Liver (tissue), 9 donors: ENCODE results near the gene ASB12. TPM values are rescaled to one million over a fixed set of nuclear protein-coding genes. Genes with fewer than 3 reads are reported as not detected.

Source experiments
- DNase-seq: peaks from one replicate; pipeline ENCODE4 v3.0.0-alpha.2; 2017; ENCODE audit warnings: low spot score
- H3K27ac ChIP-seq, 2 donors: one replicate each; pipeline ENCODE4 v1.7.0; 2013; ENCODE audit warnings: inconsistent platforms in 2 of 2, low read length in 2 of 2, control low read depth in 1 of 2, low read depth in 1 of 2, mild to moderate bottlenecking in 1 of 2
- H3K27me3 ChIP-seq, 4 donors: one replicate each; pipeline versions ENCODE4 v1.6.1 to v1.7.0; 2013; ENCODE audit warnings: low read length in 3 of 4, inconsistent platforms in 1 of 4, mild to moderate bottlenecking in 1 of 4, moderate library complexity in 1 of 4; ENCODE audit not compliant: control insufficient read depth in 4 of 4, insufficient read depth in 4 of 4
- H3K36me3 ChIP-seq, 4 donors: one replicate each; pipeline versions ENCODE4 v1.6.1 to v1.7.0; 2013; ENCODE audit warnings: low read length in 3 of 4, mild to moderate bottlenecking in 3 of 4, low read depth in 1 of 4, moderate library complexity in 1 of 4; ENCODE audit not compliant: control insufficient read depth in 4 of 4, insufficient read depth in 3 of 4
- H3K4me1 ChIP-seq, 4 donors: one replicate each; pipeline versions ENCODE4 v1.6.1 to v1.7.0; 2013; ENCODE audit warnings: low read length in 3 of 4, mild to moderate bottlenecking in 3 of 4, moderate library complexity in 1 of 4; ENCODE audit not compliant: control insufficient read depth in 4 of 4, insufficient read depth in 4 of 4
- H3K4me3 ChIP-seq, 3 donors: one replicate each; pipeline versions ENCODE4 v1.6.1 to v1.7.0; 2013; ENCODE audit warnings: low read length in 3 of 3, control low read depth in 1 of 3, low read depth in 1 of 3, mild to moderate bottlenecking in 1 of 3
- H3K9ac ChIP-seq, 2 donors: one replicate each; pipeline ENCODE4 v1.7.0; 2013; ENCODE audit warnings: low read length in 2 of 2, mild to moderate bottlenecking in 2 of 2, moderate library complexity in 2 of 2, control low read depth in 1 of 2, low read depth in 1 of 2
- H3K9me3 ChIP-seq, 4 donors: one replicate each; pipeline versions ENCODE4 v1.6.1 to v1.7.0; 2013; ENCODE audit warnings: low read length in 3 of 4; ENCODE audit not compliant: control insufficient read depth in 4 of 4
- EGR1 ChIP-seq, 2 donors: IDR thresholded peaks; 2 replicates each; pipeline ENCODE4 v1.6.1; 2016 to 2018; ENCODE audit warnings: antibody characterized with exemption in 2 of 2, low read depth in 2 of 2
- FOXA1 ChIP-seq: IDR thresholded peaks from 2 replicates; pipeline ENCODE4 v1.6.1; 2016; ENCODE audit warnings: antibody characterized with exemption
- FOXA2 ChIP-seq: IDR thresholded peaks from 2 replicates; pipeline ENCODE4 v1.6.1; 2016; ENCODE audit warnings: antibody characterized with exemption
- GABPA ChIP-seq, 2 donors: IDR thresholded peaks in 1 of 2; conservative IDR thresholded peaks in 1 of 2; 2 replicates each; pipeline ENCODE4 v1.6.1; 2016; ENCODE audit warnings: antibody characterized with exemption in 2 of 2, mild to moderate bottlenecking in 1 of 2, moderate library complexity in 1 of 2
- HNF4A ChIP-seq, 2 donors: conservative IDR thresholded peaks; 2 replicates each; pipeline ENCODE4 v1.6.1; 2016; ENCODE audit warnings: antibody characterized with exemption in 2 of 2, mild to moderate bottlenecking in 2 of 2
- HNF4G ChIP-seq: IDR thresholded peaks from 2 replicates; pipeline ENCODE4 v1.6.1; 2016; ENCODE audit warnings: antibody characterized with exemption
- JUND ChIP-seq, 2 donors: IDR thresholded peaks; 2 replicates each; pipeline ENCODE4 v1.6.1; 2016; ENCODE audit warnings: antibody characterized with exemption in 2 of 2
- NR2F2 ChIP-seq: IDR thresholded peaks from 2 replicates; pipeline ENCODE4 v1.6.1; 2016; ENCODE audit warnings: antibody characterized with exemption
- RAD21 ChIP-seq, 2 donors: IDR thresholded peaks; 2 replicates each; pipeline ENCODE4 v1.6.1; 2016; ENCODE audit warnings: antibody characterized with exemption in 2 of 2, mild to moderate bottlenecking in 2 of 2
- RXRA ChIP-seq, 2 donors: IDR thresholded peaks; 2 replicates each; pipeline ENCODE4 v1.6.1; 2017 to 2018; ENCODE audit warnings: antibody characterized with exemption in 2 of 2, mild to moderate bottlenecking in 1 of 2
- SP1 ChIP-seq: IDR thresholded peaks from 2 replicates; pipeline ENCODE4 v1.6.1; 2018; ENCODE audit warnings: antibody characterized with exemption, mild to moderate bottlenecking
- TAF1 ChIP-seq: conservative IDR thresholded peaks from 2 replicates; pipeline ENCODE4 v1.6.1; 2016; ENCODE audit warnings: antibody characterized with exemption, mild to moderate bottlenecking
- YY1 ChIP-seq: IDR thresholded peaks from 2 replicates; pipeline ENCODE4 v1.6.1; 2016; ENCODE audit warnings: antibody characterized with exemption, mild to moderate bottlenecking
- WGBS: extraction: QIAGEN DNeasy Blood & Tissue Kit; methylation state at CpG from one replicate; pipeline ENCODE4 v1.1.7; 2013; 5-methylcytosine and 5-hydroxymethylcytosine counted together
- polyA plus RNA-seq, 2 donors: library from polyadenylated mRNA; stranded (reverse) in 1 of 2; unstranded in 1 of 2; fragments of 200-250 nt in 1 of 2; fragments of >200 nt in 1 of 2; fragmentation: Nextera tagmentation in 1 of 2; extraction: Ambion mirVana in 1 of 2; gene quantifications; one replicate each; pipeline versions ENCODE4 v1.2.1 to v1.2.3, GENCODE V29; 2013 to 2015
- total RNA-seq, 2 donors: library from RNA; depleted of rRNA; stranded (reverse); fragments of >200 nt; gene quantifications; one replicate each; pipeline ENCODE4 v1.2.3, GENCODE V29; 2014
- TF ChIP-seq, protein P1 (sequence below): IDR thresholded peaks from 2 replicates; pipeline ENCODE4 v1.6.1; 2016; ENCODE audit warnings: antibody characterized with exemption
- TF ChIP-seq, protein P2 (sequence below): IDR thresholded peaks from 2 replicates; pipeline ENCODE4 v1.6.1; 2016; ENCODE audit warnings: antibody characterized with exemption, mild to moderate bottlenecking
- TF ChIP-seq, protein P3 (sequence below): IDR thresholded peaks from 2 replicates; pipeline ENCODE4 v1.6.1; 2016; ENCODE audit warnings: antibody characterized with exemption
- TF ChIP-seq, protein P4 (sequence below): IDR thresholded peaks from 2 replicates; pipeline ENCODE4 v1.6.1; 2016; ENCODE audit warnings: antibody characterized with exemption
- TF ChIP-seq, protein P5 (sequence below): fragments of 150-350 bp; IDR thresholded peaks from 2 replicates; pipeline ENCODE4 v1.5.1; 2017; ENCODE audit warnings: improper control_type of control experiment, low read depth, low read length; ENCODE audit not compliant: missing input control
- donor health status: healthy.
- donor health status: healthy.
- donor health status: healthy.
- donor health status: healthy.
- donor health status: healthy.

ASB12 gene
- total and polyA plus RNA-seq, 4 donors, result 0.03 TPM; not detected in 3

DNA sequence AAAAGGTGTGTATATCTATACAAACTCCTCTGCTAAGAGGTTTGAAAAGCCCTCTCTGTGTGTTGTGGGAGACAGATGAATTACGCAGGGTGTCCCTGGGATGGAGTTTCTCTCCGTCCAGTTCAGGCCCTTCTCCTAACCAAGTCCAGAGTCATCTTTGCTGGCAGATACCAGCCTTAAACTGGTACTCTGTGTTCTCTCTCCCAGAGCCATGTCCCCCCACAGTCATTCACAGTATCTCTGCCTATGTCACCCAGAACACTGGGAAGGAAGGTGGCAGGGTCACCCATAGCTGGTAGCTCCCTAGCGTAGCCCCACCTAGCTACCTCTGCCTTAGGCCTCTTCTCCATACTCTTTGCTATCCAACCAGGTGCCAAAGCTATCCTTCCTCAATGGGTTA, 33.8 kb downstream of the ASB12 start:
- no peak overlapping the region for H3K27ac ChIP-seq
- H3K27me3 ChIP-seq, result no peaks in the 10 kb centered on the region
- TF ChIP-seq, protein P1, sequence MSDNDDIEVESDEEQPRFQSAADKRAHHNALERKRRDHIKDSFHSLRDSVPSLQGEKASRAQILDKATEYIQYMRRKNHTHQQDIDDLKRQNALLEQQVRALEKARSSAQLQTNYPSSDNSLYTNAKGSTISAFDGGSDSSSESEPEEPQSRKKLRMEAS, result no peak
- no peak for TF ChIP-seq FOXA2
- TF ChIP-seq, protein P2, sequence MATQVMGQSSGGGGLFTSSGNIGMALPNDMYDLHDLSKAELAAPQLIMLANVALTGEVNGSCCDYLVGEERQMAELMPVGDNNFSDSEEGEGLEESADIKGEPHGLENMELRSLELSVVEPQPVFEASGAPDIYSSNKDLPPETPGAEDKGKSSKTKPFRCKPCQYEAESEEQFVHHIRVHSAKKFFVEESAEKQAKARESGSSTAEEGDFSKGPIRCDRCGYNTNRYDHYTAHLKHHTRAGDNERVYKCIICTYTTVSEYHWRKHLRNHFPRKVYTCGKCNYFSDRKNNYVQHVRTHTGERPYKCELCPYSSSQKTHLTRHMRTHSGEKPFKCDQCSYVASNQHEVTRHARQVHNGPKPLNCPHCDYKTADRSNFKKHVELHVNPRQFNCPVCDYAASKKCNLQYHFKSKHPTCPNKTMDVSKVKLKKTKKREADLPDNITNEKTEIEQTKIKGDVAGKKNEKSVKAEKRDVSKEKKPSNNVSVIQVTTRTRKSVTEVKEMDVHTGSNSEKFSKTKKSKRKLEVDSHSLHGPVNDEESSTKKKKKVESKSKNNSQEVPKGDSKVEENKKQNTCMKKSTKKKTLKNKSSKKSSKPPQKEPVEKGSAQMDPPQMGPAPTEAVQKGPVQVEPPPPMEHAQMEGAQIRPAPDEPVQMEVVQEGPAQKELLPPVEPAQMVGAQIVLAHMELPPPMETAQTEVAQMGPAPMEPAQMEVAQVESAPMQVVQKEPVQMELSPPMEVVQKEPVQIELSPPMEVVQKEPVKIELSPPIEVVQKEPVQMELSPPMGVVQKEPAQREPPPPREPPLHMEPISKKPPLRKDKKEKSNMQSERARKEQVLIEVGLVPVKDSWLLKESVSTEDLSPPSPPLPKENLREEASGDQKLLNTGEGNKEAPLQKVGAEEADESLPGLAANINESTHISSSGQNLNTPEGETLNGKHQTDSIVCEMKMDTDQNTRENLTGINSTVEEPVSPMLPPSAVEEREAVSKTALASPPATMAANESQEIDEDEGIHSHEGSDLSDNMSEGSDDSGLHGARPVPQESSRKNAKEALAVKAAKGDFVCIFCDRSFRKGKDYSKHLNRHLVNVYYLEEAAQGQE, result no peak
- TF ChIP-seq YY1, result no peak
- TF ChIP-seq TAF1, result no peak
- TF ChIP-seq RAD21 (IDR thresholded peaks at IDR 0.05), result no peak
- no peak for TF ChIP-seq HNF4G
- TF ChIP-seq, protein P3, sequence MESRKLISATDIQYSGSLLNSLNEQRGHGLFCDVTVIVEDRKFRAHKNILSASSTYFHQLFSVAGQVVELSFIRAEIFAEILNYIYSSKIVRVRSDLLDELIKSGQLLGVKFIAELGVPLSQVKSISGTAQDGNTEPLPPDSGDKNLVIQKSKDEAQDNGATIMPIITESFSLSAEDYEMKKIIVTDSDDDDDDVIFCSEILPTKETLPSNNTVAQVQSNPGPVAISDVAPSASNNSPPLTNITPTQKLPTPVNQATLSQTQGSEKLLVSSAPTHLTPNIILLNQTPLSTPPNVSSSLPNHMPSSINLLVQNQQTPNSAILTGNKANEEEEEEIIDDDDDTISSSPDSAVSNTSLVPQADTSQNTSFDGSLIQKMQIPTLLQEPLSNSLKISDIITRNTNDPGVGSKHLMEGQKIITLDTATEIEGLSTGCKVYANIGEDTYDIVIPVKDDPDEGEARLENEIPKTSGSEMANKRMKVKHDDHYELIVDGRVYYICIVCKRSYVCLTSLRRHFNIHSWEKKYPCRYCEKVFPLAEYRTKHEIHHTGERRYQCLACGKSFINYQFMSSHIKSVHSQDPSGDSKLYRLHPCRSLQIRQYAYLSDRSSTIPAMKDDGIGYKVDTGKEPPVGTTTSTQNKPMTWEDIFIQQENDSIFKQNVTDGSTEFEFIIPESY, result no peak
- no peak for TF ChIP-seq EGR1 (IDR thresholded peaks at IDR 0.05; ENCODE audit: low read depth in 2 of 2)
- TF ChIP-seq, protein P4, sequence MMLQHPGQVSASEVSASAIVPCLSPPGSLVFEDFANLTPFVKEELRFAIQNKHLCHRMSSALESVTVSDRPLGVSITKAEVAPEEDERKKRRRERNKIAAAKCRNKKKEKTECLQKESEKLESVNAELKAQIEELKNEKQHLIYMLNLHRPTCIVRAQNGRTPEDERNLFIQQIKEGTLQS, result no peak
- no peak for TF ChIP-seq RXRA (IDR thresholded peaks at IDR 0.05)
- TF ChIP-seq FOXA1, result no peak
- TF ChIP-seq JUND (IDR thresholded peaks at IDR 0.05), result no peak
- TF ChIP-seq GABPA (IDR thresholded peaks at IDR 0.05 in 1 of 2, conservative IDR thresholded peaks at IDR 0.05 in 1 of 2), result no peak
- no peak for TF ChIP-seq HNF4A (conservative IDR thresholded peaks at IDR 0.05)
- TF ChIP-seq NR2F2, result no peak
- TF ChIP-seq, protein P5, sequence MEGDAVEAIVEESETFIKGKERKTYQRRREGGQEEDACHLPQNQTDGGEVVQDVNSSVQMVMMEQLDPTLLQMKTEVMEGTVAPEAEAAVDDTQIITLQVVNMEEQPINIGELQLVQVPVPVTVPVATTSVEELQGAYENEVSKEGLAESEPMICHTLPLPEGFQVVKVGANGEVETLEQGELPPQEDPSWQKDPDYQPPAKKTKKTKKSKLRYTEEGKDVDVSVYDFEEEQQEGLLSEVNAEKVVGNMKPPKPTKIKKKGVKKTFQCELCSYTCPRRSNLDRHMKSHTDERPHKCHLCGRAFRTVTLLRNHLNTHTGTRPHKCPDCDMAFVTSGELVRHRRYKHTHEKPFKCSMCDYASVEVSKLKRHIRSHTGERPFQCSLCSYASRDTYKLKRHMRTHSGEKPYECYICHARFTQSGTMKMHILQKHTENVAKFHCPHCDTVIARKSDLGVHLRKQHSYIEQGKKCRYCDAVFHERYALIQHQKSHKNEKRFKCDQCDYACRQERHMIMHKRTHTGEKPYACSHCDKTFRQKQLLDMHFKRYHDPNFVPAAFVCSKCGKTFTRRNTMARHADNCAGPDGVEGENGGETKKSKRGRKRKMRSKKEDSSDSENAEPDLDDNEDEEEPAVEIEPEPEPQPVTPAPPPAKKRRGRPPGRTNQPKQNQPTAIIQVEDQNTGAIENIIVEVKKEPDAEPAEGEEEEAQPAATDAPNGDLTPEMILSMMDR, result no peak
- no peak for TF ChIP-seq SP1
- no peak for DNase-seq
- H3K36me3 ChIP-seq, result peaks cover 0 to 11% (median 3%) of the 10 kb centered on the region in 4 donors
- WGBS, result over 99% methylated on average over 3 of the region's 3 CpGs
- H3K4me1 ChIP-seq, result peaks cover 0 to 10% (median 4%) of the 10 kb centered on the region in 4 donors
- H3K4me3 ChIP-seq, result no peak overlapping the region
- no peak overlapping the region for H3K9ac ChIP-seq
- no peaks in the 10 kb centered on the region for H3K9me3 ChIP-seq
